ENCODE measurements around the gene TAF11L7. TPM values are rescaled to one million over a fixed set of nuclear protein-coding genes. Genes with fewer than 3 reads are reported as not detected.
"Not testable (repeated sequence)": the region's sequence is repeated elsewhere in the genome, so short reads cannot be mapped to it uniquely, and the experiment has no call there.

The TAF11L7 gene
- not detected in 2 replicates for total RNA-seq (2014; rRNA removed; shearing (Covaris generic); ENCODE audit: low replicate concordance)

DNA sequence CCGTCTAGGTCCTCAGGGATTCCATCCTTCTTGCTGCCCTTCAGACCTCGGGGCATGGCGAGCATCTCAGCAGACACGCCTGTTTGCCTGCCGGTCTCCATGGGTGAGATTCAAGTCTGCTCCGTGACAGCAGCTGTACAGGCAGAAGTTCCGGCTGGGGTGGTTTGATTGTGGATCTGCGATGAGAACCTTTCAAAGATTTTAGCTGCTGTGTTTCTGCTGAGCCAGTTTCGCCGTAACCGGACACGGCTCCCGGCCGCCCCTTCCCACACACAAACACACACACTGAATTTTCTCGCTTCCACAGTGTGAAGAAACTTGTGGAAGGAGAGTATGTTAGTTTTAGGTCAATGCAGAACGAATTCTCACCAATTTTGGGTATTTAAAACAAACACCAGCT lies at the start of gene TAF11L7:
TAF11L7 (minus strand) TSS at position 101 of the 400 bp plus-strand sequence.
- in situ Hi-C loops (cut with HindIII; ENCODE audit: low pct_unique_long_range_greater_than_20kb, low sequenced_read_pairs); DNase-seq (ENCODE audit: low read depth): not testable (repeated sequence)

DNA sequence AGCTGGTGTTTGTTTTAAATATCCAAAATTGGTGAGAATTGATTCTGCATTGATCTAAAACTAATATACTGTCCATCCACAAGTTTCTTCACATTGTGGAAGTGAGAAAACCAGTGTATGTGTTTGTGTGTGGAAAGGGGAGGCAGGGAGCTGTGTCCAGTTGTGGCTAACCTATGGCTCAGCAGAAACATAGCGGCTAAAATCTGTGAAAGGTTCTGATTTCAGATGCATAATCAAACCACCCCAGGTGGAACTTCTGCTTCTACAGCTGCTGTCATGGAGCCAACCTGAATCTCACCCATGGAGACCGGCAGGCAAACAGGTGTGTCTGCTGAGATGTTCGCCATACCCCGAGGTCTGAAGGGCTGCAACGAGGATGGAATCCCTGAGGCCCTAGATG lies 48.6 kb upstream of the TAF11L7 start, which contains the start of gene TAF11L14:
TAF11L14 (plus strand) TSS at position 301 of the 400 bp plus-strand sequence.
- DNase-seq (ENCODE audit: low read depth): no peak
- in situ Hi-C loops (cut with HindIII; ENCODE audit: low pct_unique_long_range_greater_than_20kb, low sequenced_read_pairs): no loop called here

DNA sequence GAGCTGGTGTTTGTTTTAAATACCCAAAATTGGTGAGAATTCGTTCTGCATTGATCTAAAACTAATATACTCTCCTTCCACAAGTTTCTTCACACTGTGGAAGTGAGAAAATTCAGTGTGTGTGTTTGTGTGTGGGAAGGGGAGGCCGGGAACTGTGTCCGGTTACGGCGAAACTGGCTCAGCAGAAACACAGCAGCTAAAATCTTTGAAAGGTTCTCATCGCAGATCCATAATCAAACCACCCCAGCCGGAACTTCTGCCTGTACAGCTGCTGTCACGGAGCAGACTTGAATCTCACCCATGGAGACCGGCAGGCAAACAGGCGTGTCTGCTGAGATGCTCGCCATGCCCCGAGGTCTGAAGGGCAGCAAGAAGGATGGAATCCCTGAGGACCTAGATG lies 46.2 kb upstream of the TAF11L7 start, which contains the start of gene TAF11L13:
TAF11L13 (plus strand) TSS at position 301 of the 400 bp plus-strand sequence.
- DNase-seq (ENCODE audit: low read depth); in situ Hi-C loops (cut with HindIII; ENCODE audit: low pct_unique_long_range_greater_than_20kb, low sequenced_read_pairs): not testable (repeated sequence)

DNA sequence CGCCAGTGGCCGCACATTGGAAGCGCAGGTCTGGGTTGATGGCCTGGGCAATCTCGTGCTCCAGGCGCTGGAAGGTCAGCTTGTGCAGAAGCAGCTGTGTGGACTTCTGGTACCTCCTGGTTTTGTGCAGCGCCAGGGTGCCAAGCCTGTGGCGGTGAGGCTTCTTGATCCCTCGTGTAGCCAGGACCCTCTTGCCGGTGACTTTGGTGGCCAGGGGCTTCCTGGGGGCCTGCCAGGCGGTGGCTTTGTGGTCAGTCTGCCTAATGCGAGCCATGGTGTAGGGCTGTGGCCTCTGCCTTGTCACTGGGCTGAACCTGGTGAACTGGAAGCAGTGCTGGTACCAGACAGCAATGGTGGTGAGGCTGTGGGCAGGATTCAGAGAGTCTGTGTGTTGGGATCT lies 40.1 kb upstream of the TAF11L7 start:
- no peak for DNase-seq (ENCODE audit: low read depth)
- in situ Hi-C loops (cut with HindIII; ENCODE audit: low pct_unique_long_range_greater_than_20kb, low sequenced_read_pairs): no loop called here

DNA sequence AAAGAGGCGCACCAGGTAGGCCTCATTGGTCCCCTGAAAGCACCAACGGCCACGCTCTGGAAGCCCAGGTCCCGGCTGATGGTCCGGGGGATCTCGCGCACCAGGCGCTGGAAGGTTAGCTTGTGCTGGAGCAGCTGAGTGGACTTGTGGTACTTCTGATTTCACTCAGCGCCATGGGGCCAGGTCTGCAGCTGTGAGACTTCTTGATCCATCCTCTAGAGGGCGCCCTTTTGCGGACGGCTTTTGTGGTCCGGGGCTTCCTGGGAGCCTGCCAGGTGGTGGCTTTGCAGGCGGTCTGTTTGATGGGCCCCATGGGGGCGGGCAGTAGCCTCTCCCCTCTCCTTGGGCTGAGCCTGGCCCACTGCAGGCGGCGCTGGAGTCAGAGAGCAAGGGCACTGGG lies 35.1 kb upstream of the TAF11L7 start:
- in situ Hi-C loops (cut with HindIII; ENCODE audit: low pct_unique_long_range_greater_than_20kb, low sequenced_read_pairs): no loop called here
- DNase-seq (ENCODE audit: low read depth): no peak

DNA sequence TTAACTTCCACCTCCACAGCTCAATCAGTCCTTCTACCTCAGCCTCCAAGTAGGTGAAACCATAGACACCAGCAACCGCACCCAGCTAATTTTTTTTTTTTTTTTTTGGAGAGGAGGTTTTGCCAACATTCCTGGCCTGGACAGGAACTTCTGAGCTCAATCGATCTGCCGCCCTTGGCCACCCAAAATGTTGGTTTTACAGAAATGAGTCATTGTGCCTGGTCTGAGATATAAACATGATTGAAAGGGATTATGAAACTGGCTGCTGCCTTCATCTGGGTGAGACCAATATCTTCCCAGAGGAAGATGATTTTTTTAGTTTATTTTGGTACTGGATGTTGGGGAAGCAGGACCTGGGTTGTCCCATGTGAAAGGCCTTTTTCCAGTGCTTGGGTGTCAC lies 33.8 kb upstream of the TAF11L7 start:
- DNase-seq (ENCODE audit: low read depth): no peak
- in situ Hi-C loops (cut with HindIII; ENCODE audit: low pct_unique_long_range_greater_than_20kb, low sequenced_read_pairs): no loop called here

DNA sequence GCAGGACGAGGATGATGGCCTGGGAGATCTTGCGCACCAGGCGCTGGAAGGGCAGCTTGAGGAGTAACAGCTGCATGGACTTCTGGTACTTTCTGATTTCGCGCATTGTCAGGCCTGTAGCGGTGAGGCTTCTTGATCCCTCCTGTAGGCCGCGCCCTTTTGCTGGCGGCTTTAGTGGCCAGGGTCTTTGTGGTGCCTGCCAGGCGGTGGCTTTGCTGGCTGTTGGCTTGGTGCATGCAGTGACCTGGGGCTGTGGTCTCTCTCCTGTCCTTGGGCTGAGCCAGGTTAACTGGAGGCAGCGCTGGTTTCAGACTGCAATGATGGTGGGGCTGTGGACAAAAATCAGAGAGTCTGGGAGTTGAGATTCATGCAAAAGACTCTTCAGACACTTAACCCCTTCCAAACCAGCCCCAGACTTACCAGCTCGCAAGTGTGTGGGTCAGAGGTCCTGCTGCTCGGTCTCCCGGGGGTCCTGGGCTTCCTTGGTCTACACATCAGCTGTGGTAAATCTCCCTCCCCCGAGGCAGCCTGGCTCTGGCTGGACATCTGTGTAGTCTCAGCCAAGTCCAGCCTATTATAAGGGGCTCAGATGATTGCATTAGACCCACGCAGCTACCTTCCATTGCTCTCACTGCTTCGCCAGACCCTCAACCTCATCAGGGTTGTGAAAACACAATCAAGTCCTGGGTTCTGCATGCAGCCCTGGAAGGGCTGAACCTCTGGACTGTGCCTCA lies 29.5 kb upstream of the TAF11L7 start:
- in situ Hi-C loops (cut with HindIII; ENCODE audit: low pct_unique_long_range_greater_than_20kb, low sequenced_read_pairs): no loop called here
- no peak for DNase-seq (ENCODE audit: low read depth)

DNA sequence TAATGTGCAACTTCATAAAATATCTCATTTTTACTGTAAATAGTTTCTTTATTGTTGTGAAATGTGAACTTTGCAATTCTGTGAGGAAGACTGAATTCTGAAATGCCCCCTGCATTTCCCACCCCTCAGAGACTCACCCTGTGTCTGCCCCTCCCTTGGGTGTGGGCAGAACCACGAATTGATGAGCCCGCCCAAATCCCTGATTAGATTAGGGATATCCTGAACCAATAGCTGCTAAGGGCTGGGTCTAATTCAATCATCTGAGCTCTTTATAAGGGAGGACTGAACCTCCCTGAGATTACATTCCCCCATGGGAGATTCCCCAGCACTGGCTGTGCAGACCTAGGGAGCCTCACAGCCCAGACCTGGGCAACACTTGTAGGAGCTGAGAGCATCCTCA lies 24.5 kb upstream of the TAF11L7 start, which contains the start of gene TAF11L12:
TAF11L12 (plus strand) TSS at position 301 of the 400 bp plus-strand sequence.
- in situ Hi-C loops (cut with HindIII; ENCODE audit: low pct_unique_long_range_greater_than_20kb, low sequenced_read_pairs); DNase-seq (ENCODE audit: low read depth): not testable (repeated sequence)

DNA sequence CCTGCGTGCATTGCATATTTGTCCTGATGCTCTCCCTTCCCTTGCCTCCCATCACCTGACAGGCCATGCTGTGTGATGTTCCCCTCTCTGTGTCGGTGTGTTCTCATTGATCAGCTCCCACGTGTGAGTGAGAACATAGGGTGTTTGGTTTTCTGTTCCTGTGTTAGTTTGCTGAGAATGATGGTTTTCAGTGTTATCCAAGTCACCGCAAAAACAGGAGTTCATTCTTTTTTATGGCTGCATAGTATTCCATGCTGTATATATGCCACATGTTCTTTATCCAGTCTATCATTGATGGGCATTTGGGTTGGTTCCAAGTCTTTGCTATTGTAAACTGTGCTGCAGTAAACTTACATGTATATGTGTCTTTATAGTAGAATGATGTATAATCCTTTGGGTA lies 21.9 kb upstream of the TAF11L7 start:
- DNase-seq (ENCODE audit: low read depth); in situ Hi-C loops (cut with HindIII; ENCODE audit: low pct_unique_long_range_greater_than_20kb, low sequenced_read_pairs): not testable (repeated sequence)

DNA sequence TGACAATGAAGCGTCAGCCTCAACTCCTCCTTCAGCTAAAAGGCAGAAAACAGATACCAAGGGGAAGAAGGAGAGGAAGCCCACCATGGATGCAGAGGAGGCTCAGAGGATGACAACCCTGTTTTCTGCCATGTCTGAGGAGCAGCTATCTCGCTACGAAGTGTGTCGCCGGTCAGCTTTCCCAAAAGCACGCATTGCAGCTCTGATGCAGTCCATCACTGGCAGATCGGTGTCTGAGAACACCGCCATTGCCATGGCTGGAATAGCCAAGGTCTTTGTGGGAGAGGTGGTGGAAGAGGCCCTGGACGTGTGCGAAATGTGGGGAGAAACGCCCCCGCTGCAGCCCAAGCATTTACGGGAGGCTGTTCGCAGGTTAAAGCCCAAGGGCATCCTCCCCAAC lies 19.4 kb upstream of the TAF11L7 start:
- DNase-seq (ENCODE audit: low read depth): no peak
- in situ Hi-C loops (cut with HindIII; ENCODE audit: low pct_unique_long_range_greater_than_20kb, low sequenced_read_pairs): no loop called here

DNA sequence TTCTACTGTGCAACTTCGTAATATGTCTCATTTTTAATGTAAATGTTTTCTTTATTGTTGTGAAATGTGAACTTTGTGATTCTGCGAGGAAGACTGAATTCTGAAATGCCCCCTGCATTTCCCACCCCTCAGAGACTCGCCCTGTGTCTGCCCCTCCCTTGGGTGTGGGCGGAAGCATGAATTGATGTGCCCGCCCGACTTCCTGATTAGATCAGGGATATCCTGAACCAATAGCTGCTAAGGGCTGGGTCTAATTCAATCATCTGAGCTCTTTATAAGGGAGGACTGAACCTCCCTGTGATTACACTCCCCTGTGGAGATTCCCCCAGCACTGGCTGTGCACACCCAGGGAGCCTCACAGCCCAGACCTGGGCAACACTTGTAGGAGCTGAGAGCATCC lies 18.3 kb upstream of the TAF11L7 start, which contains the start of gene TAF11L11:
TAF11L11 (plus strand) TSS at position 304 of the 400 bp plus-strand sequence.
- DNase-seq (ENCODE audit: low read depth); in situ Hi-C loops (cut with HindIII; ENCODE audit: low pct_unique_long_range_greater_than_20kb, low sequenced_read_pairs): not testable (repeated sequence)

DNA sequence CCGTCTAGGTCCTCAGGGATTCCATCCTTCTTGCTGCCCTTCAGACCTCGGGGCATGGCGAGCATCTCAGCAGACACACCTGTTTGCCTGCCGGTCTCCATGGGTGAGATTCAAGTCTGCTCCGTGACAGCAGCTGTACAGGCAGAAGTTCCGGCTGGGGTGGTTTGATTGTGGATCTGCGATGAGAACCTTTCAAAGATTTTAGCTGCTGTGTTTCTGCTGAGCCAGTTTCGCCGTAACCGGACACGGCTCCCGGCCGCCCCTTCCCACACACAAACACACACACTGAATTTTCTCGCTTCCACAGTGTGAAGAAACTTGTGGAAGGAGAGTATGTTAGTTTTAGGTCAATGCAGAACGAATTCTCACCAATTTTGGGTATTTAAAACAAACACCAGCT lies 12.2 kb upstream of the TAF11L7 start, which contains the start of gene TAF11L10:
TAF11L10 (minus strand) TSS at position 101 of the 400 bp plus-strand sequence.
- in situ Hi-C loops (cut with HindIII; ENCODE audit: low pct_unique_long_range_greater_than_20kb, low sequenced_read_pairs); DNase-seq (ENCODE audit: low read depth): not testable (repeated sequence)

DNA sequence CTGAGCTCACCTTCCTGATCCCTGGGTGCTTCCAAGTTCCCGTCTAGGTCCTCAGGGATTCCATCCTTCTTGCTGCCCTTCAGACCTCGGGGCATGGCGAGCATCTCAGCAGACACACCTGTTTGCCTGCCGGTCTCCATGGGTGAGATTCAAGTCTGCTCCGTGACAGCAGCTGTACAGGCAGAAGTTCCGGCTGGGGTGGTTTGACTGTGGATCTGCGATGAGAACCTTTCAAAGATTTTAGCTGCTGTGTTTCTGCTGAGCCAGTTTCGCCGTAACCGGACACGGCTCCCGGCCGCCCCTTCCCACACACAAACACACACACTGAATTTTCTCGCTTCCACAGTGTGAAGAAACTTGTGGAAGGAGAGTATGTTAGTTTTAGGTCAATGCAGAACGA lies 8.7 kb upstream of the TAF11L7 start, which contains the start of gene TAF11L9:
TAF11L9 (minus strand) TSS at position 140 of the 400 bp plus-strand sequence.
- in situ Hi-C loops (cut with HindIII; ENCODE audit: low pct_unique_long_range_greater_than_20kb, low sequenced_read_pairs); DNase-seq (ENCODE audit: low read depth): not testable (repeated sequence)

DNA sequence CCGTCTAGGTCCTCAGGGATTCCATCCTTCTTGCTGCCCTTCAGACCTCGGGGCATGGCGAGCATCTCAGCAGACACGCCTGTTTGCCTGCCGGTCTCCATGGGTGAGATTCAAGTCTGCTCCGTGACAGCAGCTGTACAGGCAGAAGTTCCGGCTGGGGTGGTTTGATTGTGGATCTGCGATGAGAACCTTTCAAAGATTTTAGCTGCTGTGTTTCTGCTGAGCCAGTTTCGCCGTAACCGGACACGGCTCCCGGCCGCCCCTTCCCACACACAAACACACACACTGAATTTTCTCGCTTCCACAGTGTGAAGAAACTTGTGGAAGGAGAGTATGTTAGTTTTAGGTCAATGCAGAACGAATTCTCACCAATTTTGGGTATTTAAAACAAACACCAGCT lies 5.3 kb upstream of the TAF11L7 start, which contains the start of gene TAF11L8:
TAF11L8 (minus strand) TSS at position 101 of the 400 bp plus-strand sequence.
- in situ Hi-C loops (cut with HindIII; ENCODE audit: low pct_unique_long_range_greater_than_20kb, low sequenced_read_pairs); DNase-seq (ENCODE audit: low read depth): not testable (repeated sequence)

Other genes starting within 250 kb of the TAF11L7 start
- gene TAF11L2, start 87.5 kb downstream of the TAF11L7 start, total RNA-seq (2014; rRNA removed; shearing (Covaris generic); ENCODE audit: low replicate concordance): not detected in 2 replicates
- not detected in 2 replicates for gene TAF11L3, start 67.4 kb downstream of the TAF11L7 start, total RNA-seq (2014; rRNA removed; shearing (Covaris generic); ENCODE audit: low replicate concordance)
- not detected in 2 replicates for gene TAF11L4, start 64.0 kb downstream of the TAF11L7 start, total RNA-seq (2014; rRNA removed; shearing (Covaris generic); ENCODE audit: low replicate concordance)
- gene TAF11L5, start 60.5 kb downstream of the TAF11L7 start, total RNA-seq (2014; rRNA removed; shearing (Covaris generic); ENCODE audit: low replicate concordance): not detected in 2 replicates
- not detected in 2 replicates for gene TAF11L6, start 57.1 kb downstream of the TAF11L7 start, total RNA-seq (2014; rRNA removed; shearing (Covaris generic); ENCODE audit: low replicate concordance)
- not detected in 2 replicates for gene TAF11L8, start 5.2 kb upstream of the TAF11L7 start, total RNA-seq (2014; rRNA removed; shearing (Covaris generic); ENCODE audit: low replicate concordance)
- not detected in 2 replicates for gene TAF11L9, start 8.6 kb upstream of the TAF11L7 start, total RNA-seq (2014; rRNA removed; shearing (Covaris generic); ENCODE audit: low replicate concordance)
- gene TAF11L10, start 12.1 kb upstream of the TAF11L7 start, total RNA-seq (2014; rRNA removed; shearing (Covaris generic); ENCODE audit: low replicate concordance): not detected in 2 replicates
- gene TAF11L11, start 18.4 kb upstream of the TAF11L7 start, total RNA-seq (2014; rRNA removed; shearing (Covaris generic); ENCODE audit: low replicate concordance): not detected in 2 replicates
- not detected in 2 replicates for gene TAF11L12, start 24.6 kb upstream of the TAF11L7 start, total RNA-seq (2014; rRNA removed; shearing (Covaris generic); ENCODE audit: low replicate concordance)
- gene TAF11L13, start 46.3 kb upstream of the TAF11L7 start, total RNA-seq (2014; rRNA removed; shearing (Covaris generic); ENCODE audit: low replicate concordance): not detected in 2 replicates
- gene TAF11L14, start 48.7 kb upstream of the TAF11L7 start, total RNA-seq (2014; rRNA removed; shearing (Covaris generic); ENCODE audit: low replicate concordance): not detected in 2 replicates